Muscle layer of colon (tissue), 2 donors: ENCODE results near the gene CALML4.

Experiments
- H3K27ac ChIP-seq: one replicate; pipeline ENCODE4 v1.7.0; 2013; ENCODE audit warnings: low read depth, mild to moderate bottlenecking, low read length, moderate library complexity
- H3K27me3 ChIP-seq, 2 donors: one replicate each; pipeline ENCODE4 v1.7.0; 2013; ENCODE audit warnings: low read length in 2 of 2, mild to moderate bottlenecking in 2 of 2; ENCODE audit not compliant: insufficient read depth in 2 of 2, control insufficient read depth in 1 of 2
- H3K36me3 ChIP-seq: one replicate; pipeline ENCODE4 v1.7.0; 2013; ENCODE audit warnings: mild to moderate bottlenecking, low read length; ENCODE audit not compliant: insufficient read depth
- H3K4me1 ChIP-seq: one replicate; pipeline ENCODE4 v1.7.0; 2013; ENCODE audit warnings: mild to moderate bottlenecking, low read length; ENCODE audit not compliant: insufficient read depth
- H3K4me3 ChIP-seq, 2 donors: one replicate each; pipeline ENCODE4 v1.7.0; 2013; ENCODE audit warnings: low read length in 2 of 2, low read depth in 1 of 2, mild to moderate bottlenecking in 1 of 2, moderate library complexity in 1 of 2
- H3K9ac ChIP-seq: one replicate; pipeline ENCODE4 v1.7.0; 2013; ENCODE audit warnings: low read length
- H3K9me3 ChIP-seq: one replicate; pipeline ENCODE4 v1.7.0; 2013; ENCODE audit warnings: mild to moderate bottlenecking, low read length
- donor health status: abdominal sarcoma.
- donor health status: Adenocarcinoma of cecum.

Gene CALML4

GRCh38 chr15:68210821-68211655 lies 5.9 kb upstream of the CALML4 start:
- H3K36me3 ChIP-seq, result no peaks in the 10 kb centered on the region
- H3K27me3 ChIP-seq, result no peaks in the 10 kb centered on the region
- H3K27ac ChIP-seq, result peak overlapping the region; percentile 39
- H3K9ac ChIP-seq, result no peak overlapping the region
- peak overlapping the region in 1 of 2 donors; percentile 54 for H3K4me3 ChIP-seq
- peaks cover 11% of the 10 kb centered on the region for H3K4me1 ChIP-seq
- no peaks in the 10 kb centered on the region for H3K9me3 ChIP-seq

GRCh38 chr15:68210409-68210756 lies 5.3 kb upstream of the CALML4 start:
- no peaks in the 10 kb centered on the region for H3K9me3 ChIP-seq
- peak overlapping the region in 1 of 2 donors; percentile 54 for H3K4me3 ChIP-seq
- peaks cover 17% of the 10 kb centered on the region for H3K4me1 ChIP-seq
- no peaks in the 10 kb centered on the region for H3K27me3 ChIP-seq
- H3K36me3 ChIP-seq, result no peaks in the 10 kb centered on the region
- peak overlapping the region; percentile 39 for H3K27ac ChIP-seq
- H3K9ac ChIP-seq, result no peak overlapping the region

GRCh38 chr15:68209735-68210408 lies 4.7 kb upstream of the CALML4 start:
- no peaks in the 10 kb centered on the region for H3K27me3 ChIP-seq
- H3K9me3 ChIP-seq, result no peaks in the 10 kb centered on the region
- peaks cover 22% of the 10 kb centered on the region for H3K4me1 ChIP-seq
- H3K4me3 ChIP-seq, result peak overlapping the region in 1 of 2 donors; percentile 54
- H3K36me3 ChIP-seq, result no peaks in the 10 kb centered on the region
- no peak overlapping the region for H3K9ac ChIP-seq
- H3K27ac ChIP-seq, result peak overlapping the region; percentile 39

GRCh38 chr15:68209272-68209671 lies 4.1 kb upstream of the CALML4 start:
- no peak overlapping the region for H3K27ac ChIP-seq
- H3K27me3 ChIP-seq, result no peaks in the 10 kb centered on the region
- H3K9me3 ChIP-seq, result no peaks in the 10 kb centered on the region
- no peak overlapping the region for H3K9ac ChIP-seq
- peaks cover 28% of the 10 kb centered on the region for H3K4me1 ChIP-seq
- H3K36me3 ChIP-seq, result no peaks in the 10 kb centered on the region
- H3K4me3 ChIP-seq, result no peak overlapping the region

GRCh38 chr15:68208636-68209240 lies 3.6 kb upstream of the CALML4 start:
- Histone ChIP-seq H3K27me3 (no peaks in the 10 kb centered on the region), H3K4me3 (no peak overlapping the region), H3K36me3 (no peaks in the 10 kb centered on the region), H3K4me1 (peaks cover 29% of the 10 kb centered on the region), H3K9ac (no peak overlapping the region), H3K27ac (no peak overlapping the region), H3K9me3 (no peaks in the 10 kb centered on the region)

GRCh38 chr15:68208136-68208535 lies 3.0 kb upstream of the CALML4 start:
- Histone ChIP-seq H3K4me3 (no peak overlapping the region), H3K36me3 (no peaks in the 10 kb centered on the region), H3K9ac (no peak overlapping the region), H3K4me1 (peaks cover 29% of the 10 kb centered on the region), H3K9me3 (no peaks in the 10 kb centered on the region), H3K27me3 (no peaks in the 10 kb centered on the region), H3K27ac (no peak overlapping the region)

- Histone ChIP-seq H3K9ac (no peak overlapping the region), H3K27me3 (no peaks in the 10 kb centered on the region), H3K9me3 (no peaks in the 10 kb centered on the region), H3K4me1 (peaks cover 29% of the 10 kb centered on the region), H3K4me3 (no peak overlapping the region), H3K36me3 (no peaks in the 10 kb centered on the region), H3K27ac (no peak overlapping the region)
These were observed 2.2 kb upstream of the CALML4 start for GRCh38 chr15:68207176-68207935.

- Histone ChIP-seq H3K9me3 (no peaks in the 10 kb centered on the region), H3K9ac (no peak overlapping the region), H3K4me1 (peaks cover 29% of the 10 kb centered on the region), H3K4me3 (no peak overlapping the region), H3K27me3 (no peaks in the 10 kb centered on the region), H3K36me3 (no peaks in the 10 kb centered on the region), H3K27ac (no peak overlapping the region)
These were observed 1.6 kb upstream of the CALML4 start for GRCh38 chr15:68206711-68207151.

- no peaks in the 10 kb centered on the region for H3K27me3 ChIP-seq
- H3K9ac ChIP-seq, result no peak overlapping the region
- no peak overlapping the region for H3K4me3 ChIP-seq
- H3K36me3 ChIP-seq, result no peaks in the 10 kb centered on the region
- no peaks in the 10 kb centered on the region for H3K9me3 ChIP-seq
- H3K4me1 ChIP-seq, result peaks cover 27% of the 10 kb centered on the region
- H3K27ac ChIP-seq, result no peak overlapping the region
These were observed 915 bp upstream of the CALML4 start for GRCh38 chr15:68205954-68206539.

- Histone ChIP-seq H3K36me3 (no peaks in the 10 kb centered on the region), H3K4me3 (peak overlapping the region in 1 of 2 donors; percentile 29), H3K27ac (no peak overlapping the region), H3K27me3 (no peaks in the 10 kb centered on the region), H3K9ac (no peak overlapping the region), H3K9me3 (no peaks in the 10 kb centered on the region), H3K4me1 (peaks cover 27% of the 10 kb centered on the region)
These were observed 419 bp upstream of the CALML4 start for GRCh38 chr15:68205558-68205944.

- H3K4me1 ChIP-seq, result peaks cover 30% of the 10 kb centered on the region
- H3K4me3 ChIP-seq, result peak overlapping the region in 1 of 2 donors; percentile 29
- H3K36me3 ChIP-seq, result no peaks in the 10 kb centered on the region
These were observed 771 bp downstream of the CALML4 start for GRCh38 chr15:68204361-68204760.

More at GRCh38 chr15:68204361-68204760, 771 bp downstream of the CALML4 start:
- no peak overlapping the region for H3K27ac ChIP-seq
- H3K9ac ChIP-seq, result no peak overlapping the region
- no peaks in the 10 kb centered on the region for H3K27me3 ChIP-seq
- H3K9me3 ChIP-seq, result no peaks in the 10 kb centered on the region
